Spinal cord (tissue), 10 donors: ENCODE results near the gene SZT2. TPM values are rescaled to one million over a fixed set of nuclear protein-coding genes. Genes with fewer than 3 reads are reported as not detected.
A peak's percentile ranks its signal among the peaks of the same experiment; 100 is the strongest.
"Not testable (repeated sequence)": the region's sequence is repeated elsewhere in the genome, so short reads cannot be mapped to it uniquely, and the experiment has no call there.

Experiments
- DNase-seq, 6 donors: peaks; one replicate each; pipeline versions ENCODE4 v3.0.0 to v3.0.0-alpha.2; 2013 to 2015; ENCODE audit warnings: low spot score in 6 of 6, low read depth in 4 of 6
- H3K27ac ChIP-seq: one replicate; pipeline ENCODE4 v1.5.1; 2013; ENCODE audit warnings: low read depth, low read length, control low read depth
- H3K27me3 ChIP-seq: one replicate; pipeline ENCODE4 v1.6.1; 2013; ENCODE audit warnings: low read length; ENCODE audit not compliant: control insufficient read depth, insufficient read depth
- H3K36me3 ChIP-seq: one replicate; pipeline ENCODE4 v1.6.1; 2013; ENCODE audit warnings: low read length; ENCODE audit not compliant: control insufficient read depth, insufficient read depth
- H3K4me1 ChIP-seq: one replicate; pipeline ENCODE4 v1.6.1; 2013; ENCODE audit warnings: low read length; ENCODE audit not compliant: control insufficient read depth, insufficient read depth
- H3K4me3 ChIP-seq: one replicate; pipeline ENCODE4 v1.5.1; 2013; ENCODE audit warnings: low read depth, low read length, control low read depth
- H3K9me3 ChIP-seq: one replicate; pipeline ENCODE4 v1.6.1; 2013; ENCODE audit warnings: low read length; ENCODE audit not compliant: control insufficient read depth, insufficient read depth
- WGBS: methylation state at CpG from one replicate; pipeline ENCODE4 v1.1.5; 2013; ENCODE audit warnings: missing lambda C conversion rate; ENCODE audit not compliant: insufficient coverage; 5-methylcytosine and 5-hydroxymethylcytosine counted together
- polyA plus RNA-seq, 2 donors: library from polyadenylated mRNA; unstranded; fragments of 120-200 nt; gene quantifications; one replicate each; pipeline ENCODE4 v1.2.1, GENCODE V29; 2013; ENCODE audit not compliant: insufficient read length in 2 of 2
- total RNA-seq, 2 donors: library from RNA; depleted of rRNA in 1 of 2; stranded (reverse); fragments of 120-200 nt in 1 of 2; fragments of >200 nt in 1 of 2; gene quantifications; one replicate each; pipeline versions ENCODE4 v1.2.3 to v1.2.4, GENCODE V29; 2013 to 2014
- donor health status: healthy.

The SZT2 gene
- total and polyA plus RNA-seq, 4 donors, result 23.1 to 37.8 (median 27.7) TPM

- H3K4me1 ChIP-seq, result no peaks in the 10 kb centered on the region
- no peaks in the 10 kb centered on the region for H3K27me3 ChIP-seq
- peaks cover 52% of the 10 kb centered on the region for H3K36me3 ChIP-seq
- DNase-seq, result no peak
- WGBS, result 87% methylated on average over 4 of the region's 6 CpGs
- H3K27ac ChIP-seq, result no peak overlapping the region
- H3K9me3 ChIP-seq, result no peaks in the 10 kb centered on the region
- no peak overlapping the region for H3K4me3 ChIP-seq
Measured at GRCh38 chr1:43402089-43402865, 12.6 kb downstream of the SZT2 start.

DNA sequence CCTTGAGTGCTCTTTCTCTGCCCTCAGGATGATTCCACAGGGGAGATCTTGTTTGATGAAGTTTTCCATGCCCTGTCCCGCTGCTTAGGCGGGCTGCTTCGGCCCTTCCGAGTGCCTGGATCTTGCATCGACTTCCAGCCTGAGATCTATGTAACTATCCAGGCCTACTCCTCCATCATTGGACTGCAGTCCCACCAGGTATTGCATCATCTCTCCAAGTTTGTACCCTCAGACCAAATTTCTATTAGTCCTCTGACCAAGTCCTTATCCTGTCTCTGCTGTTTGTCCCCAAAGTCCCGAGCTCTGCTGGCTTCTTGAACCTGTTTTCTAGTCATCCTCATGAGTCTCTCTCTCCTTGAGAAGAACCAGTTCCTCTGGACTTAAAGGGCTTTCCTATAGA lies 14.7 kb downstream of the SZT2 start:
- Histone ChIP-seq H3K4me1 (no peaks in the 10 kb centered on the region), H3K36me3 (peaks cover 52% of the 10 kb centered on the region), H3K27ac (no peak overlapping the region), H3K9me3 (no peaks in the 10 kb centered on the region), H3K27me3 (no peaks in the 10 kb centered on the region), H3K4me3 (no peak overlapping the region)
- no peak for DNase-seq
- WGBS, result 97% methylated on average over 6 of the region's 6 CpGs

- Histone ChIP-seq H3K4me3 (no peak overlapping the region), H3K27me3 (no peaks in the 10 kb centered on the region), H3K36me3 (peaks cover 49% of the 10 kb centered on the region), H3K9me3 (no peaks in the 10 kb centered on the region), H3K4me1 (no peaks in the 10 kb centered on the region), H3K27ac (no peak overlapping the region)
- DNase-seq, result no peak
- whole genome bisulfite sequencing, result 100% methylated on average over 1 of the region's 6 CpGs
Measured at GRCh38 chr1:43405219-43405875, 15.6 kb downstream of the SZT2 start.

DNA sequence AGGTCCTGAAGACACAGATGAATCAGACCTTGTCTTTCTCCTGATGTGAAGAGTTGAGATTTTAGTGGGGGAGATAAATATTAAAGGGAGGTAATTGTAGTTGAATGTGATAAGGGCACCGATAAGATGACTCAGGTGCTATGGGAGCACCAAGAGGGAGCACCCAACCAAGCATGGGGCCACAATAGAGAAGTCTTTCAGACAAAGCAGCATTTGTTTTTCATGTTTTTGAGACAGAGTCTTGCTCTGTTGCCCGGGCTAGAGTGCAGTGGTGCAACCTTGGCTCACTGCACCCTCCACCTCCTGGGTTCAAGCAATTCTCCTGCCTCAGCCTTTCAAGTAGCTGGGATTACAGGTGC lies 16.2 kb downstream of the SZT2 start:
- Histone ChIP-seq H3K4me3 (no peak overlapping the region), H3K4me1 (no peaks in the 10 kb centered on the region), H3K36me3 (peaks cover 51% of the 10 kb centered on the region), H3K27me3 (no peaks in the 10 kb centered on the region), H3K27ac (no peak overlapping the region), H3K9me3 (no peaks in the 10 kb centered on the region)
- DNase-seq, result no peak
- WGBS, result 88% methylated on average over 2 of the region's 2 CpGs

DNA sequence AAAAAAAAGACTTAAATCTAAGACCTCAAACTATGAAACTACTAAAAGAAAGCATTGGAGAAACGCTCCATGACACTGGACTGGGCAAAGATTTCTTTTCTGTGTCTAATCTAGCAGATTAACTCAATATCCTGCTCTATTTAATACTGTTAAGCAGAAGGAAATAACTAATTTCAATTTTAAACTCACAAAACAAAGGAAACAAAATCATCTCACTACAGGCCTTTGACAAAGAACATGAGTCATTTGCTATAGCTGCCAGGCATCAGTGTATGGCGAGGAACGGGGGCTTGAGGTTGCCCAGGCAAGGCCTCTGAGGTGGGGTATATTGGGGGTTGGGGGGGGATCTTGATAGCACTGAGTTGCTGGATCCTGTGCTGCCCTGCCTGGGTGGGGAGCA lies 20.9 kb downstream of the SZT2 start:
- H3K36me3 ChIP-seq, result peaks cover 43% of the 10 kb centered on the region
- no peaks in the 10 kb centered on the region for H3K4me1 ChIP-seq
- no peak for DNase-seq
- no CpG with 5 or more reads among the region's 3 CpGs for WGBS
- no peak overlapping the region for H3K4me3 ChIP-seq
- H3K27me3 ChIP-seq, result no peaks in the 10 kb centered on the region
- no peaks in the 10 kb centered on the region for H3K9me3 ChIP-seq
- no peak overlapping the region for H3K27ac ChIP-seq

GRCh38 chr1:43413426-43413825 lies 23.7 kb downstream of the SZT2 start:
- not testable (repeated sequence) for H3K4me3 ChIP-seq, H3K9me3 ChIP-seq, H3K27me3 ChIP-seq, DNase-seq, H3K27ac ChIP-seq, H3K4me1 ChIP-seq
- 100% methylated on average over 1 of the region's 1 CpG for WGBS
- H3K36me3 ChIP-seq, result peaks cover 42% of the 10 kb centered on the region

GRCh38 chr1:43414634-43415223 lies 25.0 kb downstream of the SZT2 start:
- Histone ChIP-seq H3K27me3 (no peaks in the 10 kb centered on the region), H3K4me3 (no peak overlapping the region), H3K36me3 (peaks cover 45% of the 10 kb centered on the region), H3K4me1 (no peaks in the 10 kb centered on the region), H3K9me3 (no peaks in the 10 kb centered on the region), H3K27ac (no peak overlapping the region)
- DNase-seq, result peak in 3 of 6 donors; percentile 19 to 71 (median 66)
- 78% methylated on average over 5 of the region's 5 CpGs for WGBS

- DNase-seq, result no peak
- Histone ChIP-seq H3K36me3 (peaks cover 53% of the 10 kb centered on the region), H3K27me3 (no peaks in the 10 kb centered on the region), H3K9me3 (no peaks in the 10 kb centered on the region), H3K4me3 (no peak overlapping the region), H3K4me1 (no peaks in the 10 kb centered on the region), H3K27ac (no peak overlapping the region)
- 81% methylated on average over 5 of the region's 5 CpGs for WGBS
Measured at GRCh38 chr1:43415901-43416300, 26.2 kb downstream of the SZT2 start.

DNA sequence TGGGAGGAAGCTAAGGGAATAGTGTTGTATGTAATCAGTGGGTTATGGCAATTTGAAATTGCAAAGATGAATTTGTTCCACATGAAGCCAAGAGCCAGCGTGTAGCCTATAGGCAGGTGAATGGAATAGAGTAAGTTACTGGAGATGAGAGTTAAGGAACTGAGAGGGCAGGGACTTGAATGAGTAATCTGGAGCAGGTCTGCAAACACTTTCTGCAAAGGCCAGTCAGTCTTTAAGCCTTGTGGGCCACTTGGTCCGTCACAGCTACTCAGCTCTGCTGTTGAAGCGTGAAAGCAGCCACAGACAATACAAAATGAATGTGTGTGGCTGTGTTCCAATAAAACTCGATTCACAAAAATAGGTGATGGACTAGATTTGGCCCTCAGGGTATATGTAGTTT lies 29.2 kb downstream of the SZT2 start:
- no peaks in the 10 kb centered on the region for H3K27me3 ChIP-seq
- no peaks in the 10 kb centered on the region for H3K4me1 ChIP-seq
- DNase-seq, result no peak
- H3K27ac ChIP-seq, result no peak overlapping the region
- no peaks in the 10 kb centered on the region for H3K9me3 ChIP-seq
- H3K4me3 ChIP-seq, result no peak overlapping the region
- H3K36me3 ChIP-seq, result peaks cover 70% of the 10 kb centered on the region
- WGBS, result 93% methylated on average over 3 of the region's 4 CpGs
